ENCODE data around the gene NHLRC4. TPM values are rescaled to one million over a fixed set of nuclear protein-coding genes. Genes with fewer than 3 reads are reported as not detected.
A peak's percentile ranks its signal among the peaks of the same experiment; 100 is the strongest.

NHLRC4 gene
- polyA plus RNA-seq, 4 donors, result 2.7 to 10.3 (median 5.8) TPM

GRCh38 chr16:580141-580945 lies 13.5 kb downstream of the NHLRC4 start:
- DNase-seq (ENCODE audit: low read depth in 4 of 4, low spot score in 3 of 4), result no peak

- no peak for DNase-seq (ENCODE audit: low read depth in 4 of 4, low spot score in 3 of 4)
Observed at GRCh38 chr16:580946-581498, 14.2 kb downstream of the NHLRC4 start.

GRCh38 chr16:582218-582613 lies 15.4 kb downstream of the NHLRC4 start:
- no peak for DNase-seq (ENCODE audit: low read depth in 4 of 4, low spot score in 3 of 4)

- DNase-seq (ENCODE audit: low read depth in 4 of 4, low spot score in 3 of 4), result no peak
Observed at GRCh38 chr16:582614-583331, 16.0 kb downstream of the NHLRC4 start.

GRCh38 chr16:583470-583814 lies 16.6 kb downstream of the NHLRC4 start:
- no peak for DNase-seq (ENCODE audit: low read depth in 4 of 4, low spot score in 3 of 4)

- no peak for DNase-seq (ENCODE audit: low read depth in 4 of 4, low spot score in 3 of 4)
Observed at GRCh38 chr16:583815-584591, 17.2 kb downstream of the NHLRC4 start.

GRCh38 chr16:585351-585750 lies 18.5 kb downstream of the NHLRC4 start:
- no peak for DNase-seq (ENCODE audit: low read depth in 4 of 4, low spot score in 3 of 4)

GRCh38 chr16:586047-586644 lies 19.3 kb downstream of the NHLRC4 start:
- no peak for DNase-seq (ENCODE audit: low read depth in 4 of 4, low spot score in 3 of 4)

GRCh38 chr16:586645-587590 lies 20.1 kb downstream of the NHLRC4 start:
- DNase-seq (ENCODE audit: low read depth in 4 of 4, low spot score in 3 of 4), result no peak

GRCh38 chr16:588639-588888 lies 21.8 kb downstream of the NHLRC4 start:
- no peak for DNase-seq (ENCODE audit: low read depth in 4 of 4, low spot score in 3 of 4)

GRCh38 chr16:588889-589657 lies 22.3 kb downstream of the NHLRC4 start:
- DNase-seq (ENCODE audit: low read depth in 4 of 4, low spot score in 3 of 4), result peak; percentile 91 to 94 (median 92)

GRCh38 chr16:589658-590187 lies 22.9 kb downstream of the NHLRC4 start, which contains the start of gene RAB40C:
TSS of gene RAB40C (plus strand) at chr16:590066. CDS start at chr16:590292, 226 bp downstream.
- DNase-seq (ENCODE audit: low read depth in 4 of 4, low spot score in 3 of 4), result peak; percentile 93 to 98 (median 94)

GRCh38 chr16:590188-590814 lies 23.5 kb downstream of the NHLRC4 start:
- no peak for DNase-seq (ENCODE audit: low read depth in 4 of 4, low spot score in 3 of 4)

- no peak for DNase-seq (ENCODE audit: low read depth in 4 of 4, low spot score in 3 of 4)
Observed at GRCh38 chr16:590815-591200, 24.0 kb downstream of the NHLRC4 start.

- DNase-seq (ENCODE audit: low read depth in 4 of 4, low spot score in 3 of 4), result no peak
Observed at GRCh38 chr16:591231-591630, 24.4 kb downstream of the NHLRC4 start.

- DNase-seq (ENCODE audit: low read depth in 4 of 4, low spot score in 3 of 4), result no peak
Observed at GRCh38 chr16:591892-592517, 25.2 kb downstream of the NHLRC4 start.

- DNase-seq (ENCODE audit: low read depth in 4 of 4, low spot score in 3 of 4), result no peak
Observed at GRCh38 chr16:592518-593306, 25.9 kb downstream of the NHLRC4 start.
